T-helper 1 cell treated with Interleukin-12 subunit alpha and Interleukin-12 subunit beta and Interleukin-4 antibody, amounts not matched to agents 30 μg/mL and 1 μg/mL, for 36 hours (primary cell): Measurements from ENCODE around the gene KCTD18.

Source experiments
- H3K27ac Mint-ChIP-seq: one replicate; pipeline ENCODE4 v1.8.0; 2021; ENCODE audit warnings: mild to moderate bottlenecking, mixed read lengths
- H3K27me3 Mint-ChIP-seq: one replicate; pipeline ENCODE4 v1.8.0; 2021; ENCODE audit warnings: low read depth, mixed read lengths
- H3K36me3 Mint-ChIP-seq: one replicate; pipeline ENCODE4 v1.8.0; 2021; ENCODE audit warnings: low read depth, mixed read lengths
- H3K4me1 Mint-ChIP-seq: one replicate; pipeline ENCODE4 v1.8.0; 2021; ENCODE audit warnings: low read depth, mixed read lengths
- H3K4me3 Mint-ChIP-seq: one replicate; pipeline ENCODE4 v1.8.0; 2021; ENCODE audit warnings: mild to moderate bottlenecking, moderate library complexity, mixed read lengths
- H3K9me3 Mint-ChIP-seq: one replicate; pipeline ENCODE4 v1.8.0; 2021; ENCODE audit warnings: mixed read lengths

KCTD18 gene

GRCh38 chr2:200442471-200442870, 67.4 kb downstream of the KCTD18 start:
- H3K4me1 Mint-ChIP-seq, result peaks cover 11% of the 10 kb centered on the region
- H3K27me3 Mint-ChIP-seq, result no peaks in the 10 kb centered on the region
- no peak overlapping the region for H3K4me3 Mint-ChIP-seq
- peaks cover 22% of the 10 kb centered on the region for H3K36me3 Mint-ChIP-seq
- no peak overlapping the region for H3K27ac Mint-ChIP-seq
- no peaks in the 10 kb centered on the region for H3K9me3 Mint-ChIP-seq

- Mint-ChIP-seq H3K27ac (no peak overlapping the region), H3K36me3 (peaks cover 27% of the 10 kb centered on the region)
These were observed 69.9 kb downstream of the KCTD18 start for GRCh38 chr2:200439981-200440380.

More at GRCh38 chr2:200439981-200440380, 69.9 kb downstream of the KCTD18 start:
- Mint-ChIP-seq H3K27me3 (no peaks in the 10 kb centered on the region), H3K4me3 (no peak overlapping the region), H3K9me3 (no peaks in the 10 kb centered on the region), H3K4me1 (no peaks in the 10 kb centered on the region)
